GM18520 (cell line): ENCODE data around the gene ZNF526.

Source experiments
- ATAC-seq: cut with Tn5 transposase; IDR thresholded peaks from one replicate; pipeline ENCODE4 v1.9.1; 2021; ENCODE audit not compliant: unreplicated experiment

The ZNF526 gene

DNA sequence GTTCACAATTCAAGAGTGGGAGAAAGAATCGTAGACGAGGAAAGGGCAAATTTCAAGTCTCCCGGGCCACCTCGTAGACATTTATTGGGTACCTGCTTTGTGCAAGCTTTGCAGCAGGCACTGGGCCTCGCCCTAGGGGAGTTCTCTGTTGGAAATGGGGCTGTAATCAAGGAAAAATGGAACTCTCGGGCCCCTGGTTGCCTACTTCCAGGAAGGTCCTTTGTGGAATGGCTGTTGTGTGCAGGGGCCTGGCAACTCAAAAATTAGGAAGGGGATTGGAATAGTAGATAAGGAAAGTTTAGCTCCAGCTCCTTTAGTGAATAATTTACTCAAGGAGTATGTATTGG, 612 bp downstream of the ZNF526 start:
- ATAC-seq = no peak

DNA sequence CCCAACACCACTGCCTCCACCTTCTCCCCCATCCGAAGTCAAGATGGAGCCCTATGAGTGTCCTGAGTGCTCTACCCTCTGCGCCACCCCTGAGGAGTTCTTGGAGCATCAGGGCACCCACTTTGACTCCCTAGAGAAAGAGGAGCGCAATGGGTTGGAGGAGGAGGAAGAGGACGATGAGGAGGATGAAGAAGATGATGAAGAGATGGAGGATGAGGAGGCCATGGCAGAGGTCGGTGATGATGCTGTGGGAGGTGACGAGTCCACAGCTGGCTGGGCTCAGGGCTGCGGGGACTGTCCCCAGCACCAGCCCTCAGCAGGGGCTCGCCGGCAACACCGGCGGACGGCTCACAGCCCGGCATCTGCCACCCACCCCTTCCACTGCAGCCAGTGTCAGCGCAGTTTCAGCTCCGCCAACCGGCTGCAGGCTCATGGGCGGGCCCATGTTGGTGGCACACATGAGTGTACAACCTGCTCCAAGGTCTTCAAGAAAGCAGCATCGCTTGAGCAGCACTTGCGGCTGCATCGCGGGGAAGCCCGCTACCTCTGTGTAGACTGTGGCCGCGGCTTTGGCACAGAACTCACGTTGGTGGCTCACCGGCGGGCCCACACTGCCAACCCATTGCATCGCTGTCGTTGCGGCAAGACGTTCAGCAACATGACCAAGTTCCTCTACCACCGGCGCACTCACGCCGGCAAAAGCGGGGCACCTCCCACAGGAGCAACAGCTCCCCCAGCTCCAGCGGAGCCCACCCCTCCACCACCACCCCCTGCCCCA, 5.0 kb downstream of the ZNF526 start:
- no peak for ATAC-seq

- ATAC-seq = no peak
These were observed 5.7 kb downstream of the ZNF526 start for GRCh38 chr19:42225718-42226292.

GRCh38 chr19:42226886-42227285, 6.8 kb downstream of the ZNF526 start:
- no peak for ATAC-seq

DNA sequence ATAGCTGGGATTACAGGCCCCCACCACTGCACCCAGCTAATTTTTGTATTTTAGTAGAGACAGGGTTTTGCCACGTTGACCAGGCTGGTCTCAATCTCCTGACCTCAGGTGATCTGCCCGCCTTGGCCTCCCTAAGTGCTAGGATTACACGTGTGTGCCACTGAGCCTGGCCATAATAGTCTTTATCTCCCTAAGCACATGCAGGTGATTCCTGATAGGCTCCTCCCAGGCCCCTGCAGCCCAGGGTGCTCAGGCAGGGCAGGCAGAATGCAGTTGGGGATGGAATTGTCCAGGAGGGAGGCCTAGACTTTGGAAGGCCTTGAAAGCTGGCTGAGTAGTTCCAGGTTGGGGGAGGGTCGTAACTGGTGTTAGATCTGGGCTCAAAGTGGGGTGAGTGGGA, 8.5 kb downstream of the ZNF526 start:
- no peak for ATAC-seq

DNA sequence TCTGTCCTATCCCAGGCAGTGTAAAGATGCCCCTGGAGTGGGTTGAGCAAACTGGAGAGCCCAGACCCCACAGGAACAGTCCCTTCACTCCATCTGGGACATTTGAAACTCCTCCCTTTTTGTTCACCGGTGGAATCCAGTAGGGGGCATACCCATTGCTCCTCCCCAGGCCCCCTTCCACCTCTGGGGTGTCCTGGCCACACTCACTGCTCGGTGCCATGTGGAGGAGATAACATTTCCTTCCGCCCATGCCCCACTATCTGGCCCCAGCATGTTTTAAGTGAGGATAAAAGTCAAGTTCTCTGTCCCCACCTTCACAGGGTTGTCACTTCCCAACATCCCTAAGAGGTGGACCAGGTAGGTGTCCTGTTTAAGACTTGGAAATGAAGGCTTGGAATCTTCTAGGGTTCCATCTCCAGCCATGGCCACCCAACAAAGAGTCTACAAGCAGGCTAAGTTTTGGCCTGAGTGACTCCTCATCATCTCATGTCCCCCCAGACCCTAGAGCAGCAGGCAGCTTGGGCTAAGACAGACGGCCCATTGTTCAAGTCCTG, 9.3 kb downstream of the ZNF526 start:
- no peak for ATAC-seq

DNA sequence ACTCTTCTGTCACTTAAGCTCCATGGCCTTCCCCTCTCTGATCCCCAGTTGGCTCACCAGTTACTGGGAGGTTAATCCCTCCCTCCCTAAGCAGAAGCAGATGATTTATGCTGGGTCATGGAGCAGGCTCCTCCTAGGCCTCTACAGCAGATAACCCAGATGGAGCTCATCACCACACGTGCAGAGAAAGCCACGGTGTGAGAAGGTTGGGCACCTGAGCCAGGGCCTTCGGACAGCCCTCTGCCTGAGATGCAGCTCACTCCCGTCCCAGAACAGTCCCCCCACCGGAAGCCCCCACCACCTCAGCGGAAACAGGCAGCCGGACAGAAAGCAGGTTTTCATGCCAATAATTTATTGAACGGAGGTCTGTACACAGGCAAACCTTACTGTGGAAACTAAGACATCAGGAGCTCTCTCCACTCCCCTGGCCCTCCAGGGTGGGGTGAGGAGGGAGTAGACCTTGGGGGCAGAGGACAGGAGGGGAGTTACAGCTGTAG, 9.8 kb downstream of the ZNF526 start:
- ATAC-seq = no peak

DNA sequence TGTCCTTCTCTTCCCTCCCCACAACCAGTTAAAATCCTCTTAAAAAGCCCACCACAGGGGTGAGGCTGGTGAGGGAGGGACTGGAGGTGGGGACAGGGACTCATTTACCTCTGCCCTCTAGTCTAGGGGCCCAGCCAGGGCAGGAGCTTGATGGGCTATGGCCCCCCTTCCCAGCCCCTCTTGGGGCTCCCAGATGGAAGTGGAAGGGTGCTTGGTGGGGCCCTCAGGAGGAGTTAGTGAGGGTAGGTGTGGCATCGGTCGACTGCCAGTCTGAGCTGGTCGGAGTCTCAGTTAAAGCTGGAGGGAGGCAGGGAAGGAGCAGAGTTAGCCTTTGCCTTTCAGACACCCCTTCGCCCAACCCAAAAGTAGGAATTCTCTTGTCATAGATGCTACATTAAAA, 10.5 kb downstream of the ZNF526 start:
- no peak for ATAC-seq

GRCh38 chr19:42232435-42232834, 12.3 kb downstream of the ZNF526 start:
- no peak for ATAC-seq

GRCh38 chr19:42233106-42233505, 13.0 kb downstream of the ZNF526 start:
- no peak for ATAC-seq

- no peak for ATAC-seq
These were observed 13.7 kb downstream of the ZNF526 start for GRCh38 chr19:42233678-42234292.

DNA sequence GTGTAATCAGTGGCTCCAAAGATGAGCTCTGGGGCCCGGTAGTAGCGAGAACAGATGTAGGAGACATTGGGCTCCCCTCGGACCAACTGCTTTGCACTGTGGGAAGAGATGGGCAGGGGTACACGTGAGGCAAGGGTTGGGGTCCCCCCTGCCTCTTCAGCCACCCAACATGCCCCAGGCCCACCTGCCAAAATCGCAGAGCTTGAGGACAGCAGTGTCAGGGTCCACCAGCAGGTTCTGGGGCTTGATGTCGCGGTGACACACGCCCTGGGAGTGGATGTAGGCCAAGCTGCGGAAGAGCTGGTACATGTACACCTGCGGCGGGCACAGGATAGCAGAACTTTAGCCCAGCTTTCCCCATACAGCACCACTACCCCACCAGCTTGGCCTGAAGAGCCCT, 14.3 kb downstream of the ZNF526 start:
- ATAC-seq = no peak

- ATAC-seq = no peak
These were observed 15.1 kb downstream of the ZNF526 start for GRCh38 chr19:42235181-42235580.

DNA sequence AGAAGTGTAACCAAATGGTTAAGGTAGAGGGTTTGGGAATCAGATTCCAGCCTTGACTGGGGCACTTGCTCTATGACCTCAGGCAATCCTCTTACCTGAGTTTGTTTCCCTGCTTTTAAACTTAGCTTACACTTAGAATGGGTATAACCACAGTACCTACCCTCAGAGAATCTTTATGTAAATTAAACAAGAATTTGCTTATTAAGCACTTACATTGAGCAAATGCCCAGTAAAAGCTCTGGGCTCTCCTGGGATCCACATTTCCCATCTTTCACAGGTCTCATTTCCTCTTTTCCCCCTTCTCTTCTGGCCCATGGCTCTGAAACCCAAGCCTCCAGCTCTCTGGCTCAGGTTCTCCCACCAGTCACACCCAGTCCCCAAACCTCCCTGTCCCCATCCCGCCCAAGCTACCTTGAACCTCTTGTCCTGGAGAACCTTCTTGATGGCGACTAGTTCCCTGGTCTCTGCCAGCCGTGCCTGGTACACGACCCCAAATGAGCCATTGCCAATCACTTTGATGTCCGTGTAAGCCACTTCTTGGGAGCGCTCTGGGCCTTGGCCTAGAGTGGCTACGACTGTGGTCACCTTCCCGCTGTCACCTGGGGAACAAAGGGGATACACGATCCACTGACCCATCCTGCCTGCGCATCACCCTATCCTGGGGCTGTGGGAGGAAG, 19.6 kb downstream of the ZNF526 start:
- no peak for ATAC-seq

GRCh38 chr19:42241279-42241678, 21.2 kb downstream of the ZNF526 start:
- no peak for ATAC-seq

DNA sequence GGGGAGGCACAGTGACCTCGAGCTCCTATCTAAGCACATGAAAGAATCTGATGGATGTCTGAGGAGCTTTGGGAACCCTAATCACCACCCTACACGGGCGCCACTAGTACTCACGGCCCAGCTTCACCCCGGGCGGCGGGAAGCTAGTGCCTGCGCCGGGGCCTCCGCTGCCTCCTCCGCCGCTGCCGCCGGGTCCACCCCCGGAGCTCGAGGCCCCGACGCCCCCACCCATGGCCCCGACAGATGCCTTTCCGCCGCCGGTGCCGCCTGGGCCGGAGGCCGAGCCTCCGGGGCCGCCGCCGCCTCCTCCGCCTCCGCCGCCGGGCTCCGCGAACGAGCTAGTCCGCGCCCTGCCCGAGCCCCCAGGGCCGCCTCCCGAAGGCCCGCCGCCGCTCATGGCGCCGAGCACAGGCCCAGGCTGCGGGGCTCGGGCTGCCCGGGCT, 22.0 kb downstream of the ZNF526 start:
- peak; percentile 1 for ATAC-seq

GRCh38 chr19:42242512-42243409, 22.6 kb downstream of the ZNF526 start, which contains the start of gene GSK3A:
Gene GSK3A (minus strand): TSS chr19:42242602. CDS start chr19:42242465, 137 bp downstream.
- ATAC-seq = peak; percentile 52

GRCh38 chr19:42244347-42245220, 24.5 kb downstream of the ZNF526 start:
- ATAC-seq = peak; percentile 29

GRCh38 chr19:42245231-42245630, 25.1 kb downstream of the ZNF526 start:
- ATAC-seq = no peak
